Stimulated activated effector memory CD8-positive, alpha-beta T cell treated with anti-CD3 and anti-CD28 coated beads, Interleukin-12 subunit alpha, Interleukin-12 subunit beta, amount 100 ng/mL, for 72 hours (primary cell): ENCODE results near the gene NPW.

Experiments used
- ATAC-seq: fragments of 150-1000 bp; cut with Tn5 transposase; 2 replicates; pipeline ENCODE4 v1.10.0; 2021
- DNase-seq, 2 donors: peaks; one replicate each; pipeline ENCODE4 v3.0.0; 2021 to 2022; ENCODE audit warnings: low spot score in 2 of 2
- H3K27ac Mint-ChIP-seq: one replicate; pipeline ENCODE4 v1.8.0; 2022; ENCODE audit warnings: mild to moderate bottlenecking, mixed read lengths
- H3K36me3 Mint-ChIP-seq: one replicate; pipeline ENCODE4 v1.8.0; 2022; ENCODE audit warnings: mild to moderate bottlenecking, mixed read lengths
- H3K4me1 Mint-ChIP-seq: one replicate; pipeline ENCODE4 v1.8.0; 2022; ENCODE audit warnings: mixed read lengths
- H3K4me3 Mint-ChIP-seq: one replicate; pipeline ENCODE4 v1.8.0; 2022; ENCODE audit warnings: mild to moderate bottlenecking, mixed read lengths
- H3K9me3 Mint-ChIP-seq: one replicate; pipeline ENCODE4 v1.8.0; 2022; ENCODE audit warnings: mixed read lengths

NPW gene

DNA sequence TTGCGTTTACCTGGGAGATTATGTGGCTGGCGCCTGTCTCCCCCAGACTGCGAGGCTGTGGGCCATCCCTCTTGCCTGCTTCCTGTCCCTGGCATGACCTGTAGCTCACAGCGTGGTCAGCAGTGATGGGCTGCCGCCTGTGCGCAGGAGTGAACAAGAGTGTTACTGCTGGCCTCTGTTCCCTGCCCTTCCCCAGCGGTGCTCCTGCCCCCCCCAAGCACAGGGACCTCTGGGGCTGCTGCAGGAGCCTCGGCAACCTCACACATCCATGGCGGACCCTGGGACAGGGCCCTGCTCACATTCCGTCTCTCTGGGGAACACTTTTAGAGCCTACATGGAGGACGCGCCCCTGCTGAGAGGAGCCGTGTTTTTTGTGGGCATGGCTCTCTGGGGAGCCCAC, 38.8 kb downstream of the NPW start:
- Mint-ChIP-seq H3K36me3 (peaks cover 27% of the 10 kb centered on the region), H3K27ac (no peak overlapping the region), H3K4me3 (no peak overlapping the region), H3K4me1 (peaks cover 5% of the 10 kb centered on the region), H3K9me3 (no peaks in the 10 kb centered on the region)
- ATAC-seq (no peak), DNase-seq (no peak)

DNA sequence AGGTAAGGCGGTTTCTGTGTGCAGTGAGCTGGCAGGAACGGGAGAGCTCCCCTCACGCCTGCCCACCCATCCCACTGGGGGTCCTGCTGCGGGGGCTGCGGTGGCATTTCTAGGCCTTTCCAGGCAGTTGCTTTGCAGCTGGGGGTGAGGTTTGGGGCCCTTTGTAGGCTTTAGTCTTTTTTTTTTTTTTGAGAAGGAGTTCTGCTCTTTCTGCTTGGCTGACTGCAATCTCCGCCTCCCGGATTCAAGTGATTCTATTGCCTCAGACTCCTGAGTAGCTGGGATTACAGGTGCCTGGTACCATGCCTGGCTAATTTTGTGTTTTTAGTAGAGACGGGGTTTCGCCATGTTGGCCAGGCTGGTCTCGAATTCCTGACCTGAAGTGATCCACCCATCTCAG, 39.3 kb downstream of the NPW start:
- DNase-seq (no peak), ATAC-seq (no peak)
- peaks cover 28% of the 10 kb centered on the region for H3K36me3 Mint-ChIP-seq
- no peak overlapping the region for H3K4me3 Mint-ChIP-seq
- H3K4me1 Mint-ChIP-seq: peaks cover 5% of the 10 kb centered on the region
- no peak overlapping the region for H3K27ac Mint-ChIP-seq
- no peaks in the 10 kb centered on the region for H3K9me3 Mint-ChIP-seq

DNA sequence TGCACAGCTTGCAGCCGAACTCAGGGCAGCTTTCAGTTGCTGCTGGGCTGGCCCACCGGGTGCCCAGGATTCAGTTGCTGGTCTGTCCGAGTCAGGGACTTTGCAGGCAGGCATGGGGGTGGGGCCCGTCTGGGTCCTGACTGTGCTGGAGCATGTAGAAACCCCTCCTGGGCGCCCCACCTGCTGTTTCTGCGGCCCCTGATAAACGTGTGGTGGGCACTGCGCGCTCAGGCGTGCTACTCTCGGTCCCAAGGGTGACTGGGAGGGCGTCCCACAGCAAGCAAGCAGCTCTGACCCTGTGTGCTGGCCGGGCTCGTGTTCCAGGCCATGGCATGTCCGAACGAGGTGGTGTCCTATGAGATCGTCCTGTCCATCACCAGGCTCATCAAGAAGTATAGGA, 40.8 kb downstream of the NPW start:
- Mint-ChIP-seq H3K36me3 (peaks cover 37% of the 10 kb centered on the region), H3K27ac (no peak overlapping the region), H3K4me3 (no peak overlapping the region), H3K9me3 (no peaks in the 10 kb centered on the region), H3K4me1 (peaks cover 5% of the 10 kb centered on the region)
- ATAC-seq (no peak), DNase-seq (no peak)

DNA sequence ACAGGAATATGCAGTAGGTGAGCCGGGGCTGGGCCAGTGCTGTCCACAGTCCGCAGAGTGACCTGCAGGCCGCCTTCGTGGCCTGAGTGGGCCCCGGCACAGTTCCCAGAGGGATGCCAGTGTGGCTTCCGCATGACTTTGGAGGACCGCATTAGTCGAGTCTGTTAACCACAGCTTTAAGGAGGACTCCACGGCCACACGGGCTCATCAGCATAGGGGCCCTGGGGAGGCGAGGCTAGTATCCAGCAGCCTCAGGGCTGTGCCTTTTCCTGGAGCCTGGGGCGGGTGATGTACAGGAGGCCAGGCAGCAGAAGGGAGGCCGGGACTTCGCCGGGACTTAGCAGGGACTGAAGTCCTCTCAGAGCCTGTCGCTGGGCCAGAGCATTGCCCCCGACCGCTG, 41.4 kb downstream of the NPW start:
- no peak for ATAC-seq
- Mint-ChIP-seq H3K4me3 (no peak overlapping the region), H3K36me3 (peaks cover 40% of the 10 kb centered on the region), H3K27ac (no peak overlapping the region), H3K9me3 (no peaks in the 10 kb centered on the region), H3K4me1 (peaks cover 8% of the 10 kb centered on the region)
- DNase-seq: no peak

DNA sequence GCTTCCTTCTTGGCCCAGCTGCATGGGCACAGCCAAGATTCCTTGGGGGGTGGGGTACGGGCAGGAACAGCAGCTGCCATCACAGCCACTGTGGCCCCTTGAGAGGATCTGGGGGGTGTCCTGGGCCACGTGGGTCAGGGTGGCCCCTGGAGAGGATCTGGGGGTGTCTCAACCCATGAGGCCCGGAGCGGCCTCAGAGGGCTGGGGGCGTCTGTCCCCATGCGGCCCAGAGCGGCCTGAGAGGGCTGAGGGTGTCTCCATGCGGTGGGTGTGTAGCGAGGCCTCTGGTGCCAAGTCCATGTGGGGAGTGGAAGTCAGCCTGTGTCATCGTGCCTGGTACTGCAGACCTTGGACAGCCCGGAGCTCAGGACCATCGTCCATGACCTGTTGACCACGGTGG, 41.9 kb downstream of the NPW start:
- Mint-ChIP-seq H3K4me3 (no peak overlapping the region), H3K4me1 (peaks cover 11% of the 10 kb centered on the region), H3K36me3 (peaks cover 44% of the 10 kb centered on the region), H3K27ac (no peak overlapping the region), H3K9me3 (no peaks in the 10 kb centered on the region)
- ATAC-seq: no peak
- no peak for DNase-seq

DNA sequence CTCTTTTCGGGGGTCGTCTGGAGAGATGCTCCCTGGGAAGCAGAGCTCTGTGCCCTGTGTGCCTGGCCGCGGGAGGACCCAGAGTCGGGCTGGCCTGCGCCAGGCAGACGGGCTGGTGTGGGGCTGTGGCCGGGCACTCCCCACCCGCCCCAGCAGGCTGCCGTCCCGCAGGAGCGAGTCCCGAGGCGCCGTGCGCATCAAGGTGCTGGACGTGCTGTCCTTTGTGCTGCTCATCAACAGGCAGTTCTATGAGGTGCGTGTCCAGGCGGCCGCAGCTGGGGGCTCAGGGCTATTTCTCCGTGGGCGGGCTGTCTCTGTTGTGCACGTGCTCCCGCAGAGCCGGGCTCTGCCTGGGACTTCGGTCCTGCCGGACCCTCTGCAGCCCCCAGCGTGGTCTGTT, 43.2 kb downstream of the NPW start:
- DNase-seq: no peak
- Mint-ChIP-seq H3K36me3 (peaks cover 57% of the 10 kb centered on the region), H3K4me3 (no peak overlapping the region), H3K4me1 (peaks cover 11% of the 10 kb centered on the region), H3K9me3 (no peaks in the 10 kb centered on the region), H3K27ac (no peak overlapping the region)
- ATAC-seq: no peak

DNA sequence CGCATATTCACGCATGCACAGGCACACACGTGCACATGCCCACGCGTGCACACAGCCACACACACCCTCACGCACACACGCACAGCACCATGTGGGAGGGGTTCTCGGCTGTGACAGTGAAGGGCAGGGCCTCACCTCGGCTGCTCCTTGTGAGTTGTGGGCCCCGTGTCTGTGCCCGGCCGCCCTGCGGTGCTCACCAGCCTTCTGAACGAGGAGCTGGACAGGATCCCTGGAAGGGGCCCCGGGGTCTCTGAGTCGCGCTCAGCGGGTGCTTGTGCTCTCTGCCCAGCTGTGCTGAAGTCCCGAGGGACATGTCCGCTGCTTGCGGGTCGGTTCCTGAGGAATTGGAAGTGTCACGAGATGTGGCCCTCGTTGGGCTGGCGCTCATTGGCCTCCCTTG, 44.3 kb downstream of the NPW start:
- Mint-ChIP-seq H3K4me3 (no peak overlapping the region), H3K36me3 (peaks cover 63% of the 10 kb centered on the region), H3K4me1 (peaks cover 6% of the 10 kb centered on the region), H3K27ac (no peak overlapping the region), H3K9me3 (no peaks in the 10 kb centered on the region)
- ATAC-seq (no peak), DNase-seq (no peak)

DNA sequence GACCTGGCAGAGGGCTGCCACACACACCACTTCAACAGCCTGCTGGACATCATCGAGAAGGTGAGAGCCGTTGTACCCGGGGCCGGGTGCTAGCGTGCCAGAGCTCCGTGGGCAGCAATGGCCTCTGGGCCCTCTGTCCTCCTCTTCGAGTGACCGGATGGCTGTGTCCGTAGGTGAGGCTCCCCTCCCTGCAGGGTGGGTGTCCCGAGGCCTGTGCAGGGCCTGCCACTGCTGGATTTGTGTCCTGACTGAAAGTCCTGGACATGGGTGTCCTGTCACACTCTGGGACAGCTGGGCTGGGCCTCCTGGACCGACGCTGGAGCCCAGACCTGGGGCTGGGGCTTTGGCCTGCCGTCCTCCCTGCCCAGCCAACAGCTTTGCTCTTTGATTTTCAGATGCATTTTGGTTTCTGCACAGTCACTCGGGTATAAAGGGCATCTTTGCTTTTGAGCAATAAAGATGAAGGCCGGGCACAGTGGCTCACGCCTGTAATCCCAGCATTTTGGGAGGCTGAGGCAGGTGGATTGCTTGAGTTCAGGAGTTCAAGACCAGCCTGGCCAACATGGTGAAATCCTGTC, 44.9 kb downstream of the NPW start:
- no peaks in the 10 kb centered on the region for H3K9me3 Mint-ChIP-seq
- DNase-seq (no peak), ATAC-seq (no peak)
- H3K4me3 Mint-ChIP-seq: no peak overlapping the region
- H3K27ac Mint-ChIP-seq: no peak overlapping the region
- peaks cover 64% of the 10 kb centered on the region for H3K36me3 Mint-ChIP-seq
- H3K4me1 Mint-ChIP-seq: peaks cover 6% of the 10 kb centered on the region

DNA sequence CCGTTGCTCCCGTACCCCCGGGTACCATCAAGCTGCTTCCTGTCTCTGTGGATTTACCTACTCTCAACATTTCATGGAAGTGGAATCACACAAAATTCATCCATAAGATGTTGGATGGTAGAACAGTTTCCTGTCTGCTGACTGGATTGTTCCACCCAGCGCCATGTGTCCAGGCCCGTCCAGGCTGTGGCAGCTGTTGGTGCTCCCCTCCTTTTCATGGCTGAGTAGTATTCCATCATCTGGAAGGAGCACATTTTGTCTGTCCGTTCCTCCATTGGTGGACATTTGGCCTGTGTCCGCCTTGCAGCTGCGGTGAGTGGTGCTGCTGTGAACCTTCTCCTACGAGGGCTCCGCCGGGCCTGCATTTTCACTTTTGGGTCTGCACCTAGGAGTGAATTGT, 46.6 kb downstream of the NPW start:
- no peak overlapping the region for H3K27ac Mint-ChIP-seq
- H3K36me3 Mint-ChIP-seq: peaks cover 63% of the 10 kb centered on the region

More for the DNA sequence above, 46.6 kb downstream of the NPW start:
- no peak overlapping the region for H3K4me3 Mint-ChIP-seq
- H3K9me3 Mint-ChIP-seq: no peaks in the 10 kb centered on the region
- ATAC-seq (no peak), DNase-seq (no peak)
- H3K4me1 Mint-ChIP-seq: peaks cover 6% of the 10 kb centered on the region
